Right renal cortex interstitium (tissue), 3 donors: Measurements from ENCODE around the gene XXYLT1. TPM values are rescaled to one million over a fixed set of nuclear protein-coding genes. Genes with fewer than 3 reads are reported as not detected.

Source experiments
- DNase-seq, 3 donors: peaks; one replicate each; pipeline ENCODE4 v3.0.0-alpha.2; 2013; ENCODE audit warnings: low read depth in 3 of 3, low spot score in 2 of 3
- polyA plus RNA-seq, 3 donors: library from polyadenylated mRNA; unstranded; fragments of 120-200 nt; gene quantifications; one replicate each; pipeline ENCODE4 v1.2.1, GENCODE V29; 2013; ENCODE audit not compliant: insufficient read length in 3 of 3

Gene XXYLT1
- polyA plus RNA-seq, 3 donors: 29.7 to 32.4 (median 30.3) TPM

GRCh38 chr3:195139091-195139875, 131.7 kb downstream of the XXYLT1 start:
- DNase-seq: no peak

DNA sequence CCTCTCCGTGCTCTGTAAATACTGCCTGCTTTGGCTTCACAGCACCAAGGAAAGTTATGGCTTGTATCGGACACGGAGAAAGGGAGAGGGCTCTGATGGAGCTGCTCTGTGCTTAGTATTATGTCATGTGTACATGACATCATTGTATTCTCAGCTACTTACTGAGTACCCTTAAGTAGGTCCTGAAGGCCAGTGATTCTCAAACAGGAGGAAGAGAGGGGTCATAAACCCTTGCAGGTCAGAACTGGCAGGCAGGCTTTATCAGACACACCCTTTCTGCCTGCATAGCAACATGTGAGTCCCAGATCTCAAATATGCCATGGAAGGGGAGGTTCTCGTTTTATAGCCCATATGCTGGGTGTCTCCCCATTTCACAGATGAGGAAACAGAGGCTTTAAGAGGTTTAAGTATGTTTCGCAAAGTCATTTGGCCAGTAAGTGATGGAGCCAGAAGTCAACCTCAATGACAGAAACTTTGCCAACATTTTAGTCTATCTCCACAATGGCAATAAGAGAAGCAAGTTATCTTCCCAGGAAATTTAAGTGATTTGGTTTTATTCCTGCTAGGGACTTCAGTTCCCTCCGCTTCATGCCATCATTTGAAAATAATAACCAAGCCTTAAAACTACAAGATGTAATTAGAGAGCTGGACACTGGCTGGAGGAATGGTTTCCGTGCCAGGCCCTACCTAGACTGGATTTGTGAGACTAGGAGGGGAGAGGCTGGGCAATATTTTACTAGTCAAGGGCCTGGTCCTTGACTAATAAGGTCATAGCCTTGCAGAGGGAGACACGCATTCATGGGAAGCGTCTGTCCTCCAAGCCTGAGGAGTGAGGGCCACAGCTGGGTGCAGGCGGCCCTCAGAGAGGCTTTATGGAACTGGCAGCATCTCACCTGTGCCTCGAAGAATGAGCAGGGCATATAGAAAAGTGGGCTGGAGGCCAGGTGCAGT, 133.0 kb downstream of the XXYLT1 start:
- DNase-seq: no peak

DNA sequence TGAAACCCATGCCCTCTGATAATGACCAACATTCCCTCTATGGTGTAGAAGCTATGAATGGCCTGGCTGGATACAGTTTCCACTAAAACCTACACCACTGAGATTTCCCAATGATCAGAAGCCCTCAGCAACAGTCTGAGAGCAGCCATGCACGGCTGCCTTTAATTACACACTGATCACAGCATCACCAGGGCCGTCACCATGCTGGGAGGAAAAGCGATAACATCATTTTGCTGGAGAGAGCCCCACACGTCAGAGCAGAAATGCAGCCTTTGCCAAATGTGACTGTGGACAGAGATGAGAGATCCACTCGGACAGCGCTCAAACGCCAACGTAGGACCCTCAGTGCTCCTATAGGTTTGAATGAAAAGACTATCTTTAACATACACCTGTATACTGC, 135.0 kb downstream of the XXYLT1 start:
- no peak for DNase-seq

DNA sequence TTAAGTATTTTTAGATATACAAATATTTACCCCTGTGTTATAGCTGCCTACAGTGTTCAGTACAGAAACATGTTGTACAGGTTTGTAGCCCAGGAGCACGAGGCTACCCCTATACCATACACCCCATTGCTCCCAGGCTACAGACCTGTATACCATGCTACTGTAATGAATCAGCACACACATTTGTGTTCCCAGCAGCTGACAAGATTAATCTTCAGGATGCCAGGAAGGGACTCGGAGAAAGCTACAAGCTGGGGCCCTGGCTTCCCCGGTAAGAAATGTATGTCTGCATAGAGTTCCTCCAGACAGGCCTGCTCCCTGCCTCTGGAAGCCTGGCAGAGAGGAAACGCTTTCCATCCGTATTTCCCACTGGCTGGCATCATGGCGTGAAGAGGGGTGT, 136.5 kb downstream of the XXYLT1 start:
- no peak for DNase-seq

- no peak for DNase-seq
Observed at GRCh38 chr3:195133462-195133861, 137.5 kb downstream of the XXYLT1 start.

DNA sequence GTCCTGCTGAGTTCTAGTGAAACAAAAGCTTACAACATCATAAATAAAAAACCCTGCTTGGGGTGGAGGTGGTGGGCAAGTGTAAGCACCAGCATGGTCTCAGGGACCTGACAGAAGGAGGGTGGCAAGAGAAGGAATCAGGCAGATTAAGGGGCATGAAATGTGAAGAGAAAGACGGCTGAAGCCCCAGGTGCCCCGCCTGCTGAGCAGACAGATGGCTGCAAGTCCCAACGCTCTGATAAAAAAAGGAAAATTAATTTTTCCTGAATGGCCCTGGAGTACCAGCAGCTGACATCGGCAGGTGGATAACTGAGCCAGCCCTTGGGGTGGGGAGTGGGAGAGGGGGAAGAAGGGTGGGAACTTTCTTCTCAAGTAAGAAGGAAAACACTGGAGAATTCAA, 137.9 kb downstream of the XXYLT1 start:
- DNase-seq: no peak

DNA sequence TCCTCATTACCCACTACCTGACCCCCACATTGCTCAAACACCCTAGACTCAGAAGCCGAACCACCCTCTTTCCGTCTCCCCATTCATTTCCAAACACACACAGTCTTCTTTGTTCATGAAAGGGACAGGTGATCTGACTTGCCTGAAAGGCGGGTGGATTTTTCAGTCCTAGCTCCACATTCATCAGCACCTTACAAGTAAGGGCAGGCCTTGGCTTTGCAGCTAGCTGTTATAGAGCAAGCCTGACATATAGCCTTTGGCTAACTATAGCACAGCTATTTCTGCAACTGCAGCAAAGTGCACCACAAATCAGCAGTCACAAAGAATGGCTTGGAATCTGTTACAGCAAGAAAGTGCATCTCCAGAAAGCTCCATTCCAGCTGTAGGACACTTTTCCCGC, 139.8 kb downstream of the XXYLT1 start:
- DNase-seq: no peak

DNA sequence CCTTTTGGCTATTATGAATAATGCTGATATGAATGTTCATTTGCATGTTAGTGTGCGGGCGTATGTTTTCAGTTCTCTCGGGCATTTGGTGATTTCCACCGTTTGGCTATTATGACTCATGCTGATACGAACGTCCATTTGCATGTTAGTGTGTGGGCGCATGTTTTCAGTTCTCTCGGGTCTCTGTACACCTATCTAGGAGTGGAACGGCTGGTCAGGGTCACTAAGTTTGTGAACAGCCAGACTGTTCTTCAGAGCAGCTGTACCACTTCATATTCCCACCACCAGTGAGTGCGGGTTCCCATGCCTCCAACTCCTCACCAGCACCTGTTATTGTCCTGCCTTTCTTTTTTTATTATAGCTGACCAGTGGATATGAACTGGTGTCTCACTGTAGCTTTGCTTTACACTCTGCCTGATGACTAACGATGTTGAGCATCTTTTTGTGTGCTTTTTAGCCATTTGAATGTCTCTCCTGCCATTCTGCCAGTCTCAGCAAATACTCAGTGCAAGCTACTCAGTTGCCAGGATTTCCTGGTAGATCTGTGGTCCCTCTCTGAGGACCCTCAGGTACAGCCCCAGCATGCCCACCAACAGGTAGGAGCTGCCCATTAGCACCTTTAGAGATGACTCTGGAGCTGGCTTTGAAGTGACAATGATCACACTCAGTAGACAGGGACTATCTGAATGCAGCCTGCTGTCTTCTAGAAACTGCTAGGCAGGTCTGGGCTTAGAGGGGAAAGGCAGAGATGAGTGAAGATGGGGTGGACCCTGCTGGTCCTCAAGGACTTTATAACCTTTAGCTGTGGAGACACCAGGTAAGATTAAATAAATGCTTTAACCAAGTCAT, 141.1 kb downstream of the XXYLT1 start:
- no peak for DNase-seq

DNA sequence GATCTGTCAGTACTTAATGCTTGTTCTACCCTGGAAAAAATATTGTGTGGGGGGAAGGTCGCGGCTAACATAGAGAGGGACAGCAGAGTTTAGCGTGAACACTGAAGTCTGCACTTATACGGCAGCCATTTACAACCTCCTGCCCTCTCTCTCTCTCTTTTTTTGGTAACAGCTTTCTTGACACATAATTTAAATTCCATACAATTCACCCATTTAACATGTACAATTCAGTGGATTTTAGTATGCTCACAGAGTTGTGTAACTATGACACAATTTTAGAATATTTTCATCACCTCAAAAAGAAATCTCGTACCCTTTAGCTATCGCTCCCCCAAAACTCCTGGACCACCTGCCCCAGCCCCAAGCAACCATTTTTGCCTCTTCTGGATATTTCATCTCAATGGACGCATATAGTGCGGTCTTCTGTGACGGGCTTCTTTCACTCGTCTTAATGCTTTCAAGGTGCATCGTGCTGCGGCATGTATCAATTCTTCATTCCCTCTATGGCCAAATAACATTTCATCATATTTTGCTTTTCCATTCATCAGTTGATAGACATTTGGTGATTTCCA, 141.8 kb downstream of the XXYLT1 start:
- no peak for DNase-seq

GRCh38 chr3:195128255-195129071, 142.5 kb downstream of the XXYLT1 start:
- DNase-seq: no peak

DNA sequence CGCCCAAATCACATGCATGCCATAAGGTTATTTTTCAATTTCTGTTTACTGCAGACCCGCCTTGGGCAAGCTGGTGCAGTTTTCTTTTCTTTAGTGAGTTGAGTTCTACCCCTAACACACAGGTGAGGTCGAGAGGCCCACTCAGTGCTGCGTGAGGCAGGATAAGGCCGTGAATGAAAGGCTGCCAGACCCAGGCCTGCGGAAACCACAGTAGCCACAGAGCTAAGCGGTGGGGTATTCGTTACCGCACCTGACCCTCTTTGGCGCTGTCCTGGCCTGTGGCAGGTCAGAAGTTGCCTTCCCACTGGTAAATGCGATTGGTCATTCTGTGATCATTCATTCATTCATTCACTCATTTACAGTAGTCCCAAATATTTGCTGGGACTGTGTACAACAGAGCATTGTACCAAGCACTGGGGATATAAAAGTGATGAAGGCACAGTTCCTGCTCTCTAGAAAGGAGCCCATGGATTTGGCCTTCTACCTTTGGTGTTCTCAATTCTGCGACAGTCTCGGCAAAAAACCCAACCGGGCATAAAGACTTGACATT, 144.8 kb downstream of the XXYLT1 start:
- no peak for DNase-seq

DNA sequence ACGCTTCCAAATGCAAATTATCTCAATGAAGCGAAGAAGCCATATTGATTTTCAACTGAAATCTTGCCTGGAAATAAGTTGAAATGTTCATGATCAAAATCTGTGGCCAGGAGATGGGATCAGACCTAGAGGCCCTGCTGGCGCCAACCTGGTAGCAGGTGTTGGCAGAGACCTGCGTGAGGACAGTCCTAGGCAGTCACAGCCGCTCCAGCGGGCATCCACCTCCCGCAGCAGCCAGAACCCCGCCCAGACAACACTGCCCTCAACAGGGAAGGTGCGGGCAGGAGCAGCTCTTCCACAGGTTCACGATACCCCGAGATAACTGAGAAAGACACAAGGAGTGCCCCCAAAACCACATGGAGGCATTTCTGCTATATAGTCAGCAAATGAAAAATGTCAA, 145.3 kb downstream of the XXYLT1 start:
- DNase-seq: no peak

DNA sequence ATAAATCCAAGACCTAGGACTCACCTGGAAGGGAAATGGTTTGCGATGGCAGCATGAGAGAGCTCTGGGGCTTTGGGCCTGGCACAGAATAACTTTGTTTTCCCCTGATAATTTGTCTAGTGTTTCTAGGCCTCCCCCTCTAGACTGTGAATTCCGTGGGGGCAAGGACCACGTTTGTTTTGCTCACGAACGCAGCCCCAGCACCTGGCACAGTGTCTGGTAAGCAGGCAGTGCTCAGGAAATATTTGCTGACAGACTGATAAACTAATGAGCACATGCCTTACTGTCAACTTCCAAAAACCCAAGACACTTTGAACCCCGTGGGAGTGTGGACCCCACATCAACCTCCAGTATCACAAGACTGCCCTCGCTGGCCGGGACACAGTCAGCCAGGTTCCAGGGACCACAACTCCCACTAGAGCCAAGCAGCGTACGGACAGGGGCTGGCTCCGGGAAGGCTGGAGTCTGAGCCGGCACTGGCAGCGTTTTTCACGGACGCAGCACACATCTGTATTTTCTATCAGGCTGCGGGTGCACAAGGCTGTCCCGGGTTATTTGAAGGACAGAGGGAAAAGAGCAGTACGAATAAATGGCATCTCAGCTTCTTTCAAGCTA, 146.5 kb downstream of the XXYLT1 start:
- no peak for DNase-seq

GRCh38 chr3:195123281-195123691, 147.7 kb downstream of the XXYLT1 start:
- DNase-seq: no peak

DNA sequence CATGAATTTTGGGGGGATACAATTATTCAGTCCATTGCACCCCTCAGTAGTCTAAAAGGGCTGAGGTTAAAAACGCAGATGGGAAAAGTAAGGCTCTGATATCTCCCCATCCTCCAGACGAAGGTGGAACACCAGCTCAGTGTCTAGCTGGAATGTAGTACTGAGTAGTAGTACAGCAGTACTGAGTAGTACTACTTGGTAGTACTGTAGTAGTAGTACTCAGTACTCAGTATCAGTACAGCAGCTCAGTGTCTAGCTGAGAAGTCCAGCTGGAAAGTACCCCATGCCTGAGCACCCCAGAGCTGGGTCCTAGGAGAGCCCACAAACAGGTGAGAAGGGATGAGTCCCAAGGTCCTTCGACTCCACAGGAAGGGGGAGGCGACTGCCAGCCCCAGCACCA, 148.7 kb downstream of the XXYLT1 start:
- DNase-seq: no peak

DNA sequence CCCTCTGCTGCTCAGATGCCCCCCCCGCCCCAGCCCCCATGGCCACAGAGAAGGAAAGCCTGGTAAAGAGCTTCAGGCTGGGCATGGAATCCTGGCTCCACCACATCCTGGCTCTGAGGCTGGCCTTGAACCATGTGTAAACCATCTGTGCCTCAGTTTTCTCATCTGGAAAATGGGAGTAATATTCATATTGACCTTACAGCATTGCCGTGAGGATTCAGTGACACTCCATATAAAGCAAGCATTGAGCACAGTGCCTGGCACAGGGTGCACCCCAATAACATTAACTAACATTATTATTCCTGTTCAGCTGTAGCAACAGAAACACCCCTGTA, 150.7 kb downstream of the XXYLT1 start:
- no peak for DNase-seq

- DNase-seq: no peak
Observed at GRCh38 chr3:195119461-195120266, 151.3 kb downstream of the XXYLT1 start.

DNA sequence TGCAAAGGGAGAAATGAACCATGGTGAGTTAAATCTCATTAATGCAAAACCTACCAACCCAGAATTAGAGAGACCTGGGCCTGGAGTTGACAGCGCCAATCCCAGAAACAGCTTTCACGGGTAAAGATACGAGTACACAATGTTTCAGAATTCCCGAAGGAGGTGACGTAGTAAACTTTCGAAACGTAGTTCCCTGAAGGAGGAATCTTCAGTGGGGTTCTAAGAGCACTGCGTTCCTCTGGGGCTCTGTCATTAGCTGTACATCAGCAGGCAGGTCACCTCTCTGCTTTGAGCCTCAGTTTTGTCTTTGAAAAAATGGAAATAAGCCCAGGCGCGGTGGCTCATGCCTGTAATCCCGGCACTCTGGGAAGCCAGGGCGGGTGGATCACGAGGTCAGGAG, 152.3 kb downstream of the XXYLT1 start:
- DNase-seq: no peak
